ENCODE data around the gene DTL. TPM values are rescaled to one million over a fixed set of nuclear protein-coding genes. Genes with fewer than 3 reads are reported as not detected.

DTL gene
- total and polyA plus RNA-seq, 2 of the 13 experiments (the other 11 are each of a cell fraction or from before 2014, with no cell fraction given), result 10.4 to 32.8 TPM

GRCh38 chr1:212109728-212110127, 74.2 kb downstream of the DTL start:
- Histone ChIP-seq H3K79me2 (ENCODE audit: insufficient read depth, low read length) (no peaks in the 10 kb centered on the region), H3K36me3 (replicated peaks in 1 of 2; ENCODE audit: control insufficient read depth in 1 of 2, insufficient read depth in 2 of 2, low read length in 2 of 2) (peaks cover 1 to 9% of the 10 kb centered on the region in 2 experiments; a peak in 3 of 5 replicates), H3K27ac (ENCODE audit: extremely low read length, insufficient read depth, low read length) (no peak overlapping the region), H3K4me1 (ENCODE audit: insufficient read depth, low read length) (peaks cover 9% of the 10 kb centered on the region), H3K4me2 (ENCODE audit: low read depth, low read length) (no peak overlapping the region), H3K27me3 (ENCODE audit: control insufficient read depth in 1 of 2, insufficient read depth in 2 of 2, low read length in 2 of 2) (no peaks in the 10 kb centered on the region), H2AFZ (ENCODE audit: low read length) (no peak overlapping the region), H3K9me3 (ENCODE audit: low read length) (no peaks in the 10 kb centered on the region), H4K20me1 (ENCODE audit: insufficient read depth, low read length) (no peaks in the 10 kb centered on the region), H3K4me3 (replicated peaks in 1 of 3; ENCODE audit: insufficient read depth in 1 of 3, low read depth in 2 of 3, low read length in 3 of 3) (no peak overlapping the region), H3K9ac (ENCODE audit: insufficient read depth, low read depth, low read length) (no peak overlapping the region)
- BruUV-seq (replicated peaks), result no TSS peak
- DNase-seq (ENCODE audit: low spot score), result no peak
- no peak for TF ChIP-seq RFXAP (CRISPR knock-in tag; IDR thresholded peaks at IDR 0.05; ENCODE audit: borderline replicate concordance)
- TF ChIP-seq RERE (CRISPR knock-in tag; IDR thresholded peaks at IDR 0.05; ENCODE audit: low read depth), result no peak
- TF ChIP-seq, protein P1, sequence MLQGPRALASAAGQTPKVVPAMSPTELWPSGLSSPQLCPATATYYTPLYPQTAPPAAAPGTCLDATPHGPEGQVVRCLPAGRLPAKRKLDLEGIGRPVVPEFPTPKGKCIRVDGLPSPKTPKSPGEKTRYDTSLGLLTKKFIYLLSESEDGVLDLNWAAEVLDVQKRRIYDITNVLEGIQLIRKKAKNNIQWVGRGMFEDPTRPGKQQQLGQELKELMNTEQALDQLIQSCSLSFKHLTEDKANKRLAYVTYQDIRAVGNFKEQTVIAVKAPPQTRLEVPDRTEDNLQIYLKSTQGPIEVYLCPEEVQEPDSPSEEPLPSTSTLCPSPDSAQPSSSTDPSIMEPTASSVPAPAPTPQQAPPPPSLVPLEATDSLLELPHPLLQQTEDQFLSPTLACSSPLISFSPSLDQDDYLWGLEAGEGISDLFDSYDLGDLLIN (CRISPR knock-in tag; IDR thresholded peaks at IDR 0.05; ENCODE audit: borderline replicate concordance), result no peak
- TF ChIP-seq GATAD2A (CRISPR knock-in tag; IDR thresholded peaks at IDR 0.05), result no peak
- no peak for FAIRE-seq
- intact Hi-C loops (cut with micrococcal nuclease; ENCODE audit: unreplicated experiment), result no loop called here
- in situ Hi-C loops (cut with HindIII; ENCODE audit: extremely low pct_ligation_motif_present, low pct_unique_long_range_greater_than_20kb), result no loop called here
- ChIA-PET POLR2A (no interaction called here), CTCF (ENCODE audit: low intra/inter-chr PET ratio, low total read pairs) (no interaction called here)
- 98% methylated on average over 6 of the region's 6 CpGs for WGBS (ENCODE audit: low lambda C conversion rate)
- ATAC-seq, result no peak

Measured in HepG2 (cell line).